HL-60 (cell line): Measurements from ENCODE around the gene KCNQ1.

Source experiments
- DNase-seq, 2 experiments: peaks; one replicate each; pipeline ENCODE4 v3.0.0-alpha.2; 2010 to 2020; ENCODE audit warnings: low read depth in 1 of 2, low spot score in 1 of 2
- H3K27ac ChIP-seq: fragments of 250-450 bp; sonication (Bioruptor Pico); replicated peaks from 2 replicates; pipeline ENCODE4 v1.5.1; 2020; ENCODE audit warnings: mild to moderate bottlenecking, moderate library complexity
- H3K27me3 ChIP-seq: fragments of 250-450 bp; sonication (Bioruptor Pico); 2 replicates; pipeline ENCODE4 v1.5.1; 2021; ENCODE audit warnings: mild to moderate bottlenecking, moderate library complexity; ENCODE audit not compliant: insufficient read depth, poor library complexity, severe bottlenecking
- H3K4me3 ChIP-seq: replicated peaks from 2 replicates; pipeline ENCODE4 v1.5.1; 2011; ENCODE audit warnings: mild to moderate bottlenecking, control low read depth, low read length; ENCODE audit not compliant: insufficient read depth
- GABPA ChIP-seq: IDR thresholded peaks from 2 replicates; pipeline ENCODE4 v1.6.1; 2012; ENCODE audit warnings: low read depth
- POLR2AphosphoS5 ChIP-seq: IDR thresholded peaks from 2 replicates; pipeline ENCODE4 v1.6.1; 2012; ENCODE audit warnings: low read depth
- REST ChIP-seq: IDR thresholded peaks from 2 replicates; pipeline ENCODE4 v1.6.1; 2012; ENCODE audit warnings: low read depth; ENCODE audit not compliant: insufficient replicate concordance
- SPI1 ChIP-seq: IDR thresholded peaks from 2 replicates; pipeline ENCODE4 v1.6.1; 2012; ENCODE audit warnings: low read depth, mild to moderate bottlenecking, borderline replicate concordance
- TF ChIP-seq, protein P1 (sequence below): IDR thresholded peaks from one replicate; pipeline ENCODE4 v1.5.1; 2011; ENCODE audit warnings: low read length, control low read depth, inconsistent platforms; ENCODE audit not compliant: insufficient read depth

KCNQ1 gene

DNA sequence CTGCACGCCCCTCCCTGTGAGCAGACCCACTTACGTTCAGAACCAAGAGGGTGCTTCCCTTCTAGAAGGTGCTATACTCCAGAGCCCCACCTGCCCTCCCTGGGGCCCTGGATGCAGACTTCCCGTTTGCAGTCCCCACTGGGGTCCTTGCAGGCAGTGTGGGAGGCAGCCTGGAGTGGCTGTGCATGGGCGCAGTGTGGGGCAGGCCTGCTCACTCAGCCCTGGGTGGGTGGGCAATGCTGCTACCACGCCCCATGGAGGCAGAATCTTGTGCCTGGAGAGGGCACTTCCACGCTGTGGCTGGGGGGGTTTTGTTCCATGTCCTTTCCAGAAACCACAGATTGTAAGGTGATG lies 138.8 kb downstream of the KCNQ1 start:
- H3K27ac ChIP-seq, result no peak overlapping the region
- no peak for DNase-seq
- no peaks in the 10 kb centered on the region for H3K27me3 ChIP-seq
- H3K4me3 ChIP-seq, result no peak overlapping the region
- TF ChIP-seq, protein P1, sequence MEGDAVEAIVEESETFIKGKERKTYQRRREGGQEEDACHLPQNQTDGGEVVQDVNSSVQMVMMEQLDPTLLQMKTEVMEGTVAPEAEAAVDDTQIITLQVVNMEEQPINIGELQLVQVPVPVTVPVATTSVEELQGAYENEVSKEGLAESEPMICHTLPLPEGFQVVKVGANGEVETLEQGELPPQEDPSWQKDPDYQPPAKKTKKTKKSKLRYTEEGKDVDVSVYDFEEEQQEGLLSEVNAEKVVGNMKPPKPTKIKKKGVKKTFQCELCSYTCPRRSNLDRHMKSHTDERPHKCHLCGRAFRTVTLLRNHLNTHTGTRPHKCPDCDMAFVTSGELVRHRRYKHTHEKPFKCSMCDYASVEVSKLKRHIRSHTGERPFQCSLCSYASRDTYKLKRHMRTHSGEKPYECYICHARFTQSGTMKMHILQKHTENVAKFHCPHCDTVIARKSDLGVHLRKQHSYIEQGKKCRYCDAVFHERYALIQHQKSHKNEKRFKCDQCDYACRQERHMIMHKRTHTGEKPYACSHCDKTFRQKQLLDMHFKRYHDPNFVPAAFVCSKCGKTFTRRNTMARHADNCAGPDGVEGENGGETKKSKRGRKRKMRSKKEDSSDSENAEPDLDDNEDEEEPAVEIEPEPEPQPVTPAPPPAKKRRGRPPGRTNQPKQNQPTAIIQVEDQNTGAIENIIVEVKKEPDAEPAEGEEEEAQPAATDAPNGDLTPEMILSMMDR, result no peak
- TF ChIP-seq SPI1, result no peak
- no peak for TF ChIP-seq POLR2AphosphoS5
- no peak for TF ChIP-seq REST
- no peak for TF ChIP-seq GABPA

DNA sequence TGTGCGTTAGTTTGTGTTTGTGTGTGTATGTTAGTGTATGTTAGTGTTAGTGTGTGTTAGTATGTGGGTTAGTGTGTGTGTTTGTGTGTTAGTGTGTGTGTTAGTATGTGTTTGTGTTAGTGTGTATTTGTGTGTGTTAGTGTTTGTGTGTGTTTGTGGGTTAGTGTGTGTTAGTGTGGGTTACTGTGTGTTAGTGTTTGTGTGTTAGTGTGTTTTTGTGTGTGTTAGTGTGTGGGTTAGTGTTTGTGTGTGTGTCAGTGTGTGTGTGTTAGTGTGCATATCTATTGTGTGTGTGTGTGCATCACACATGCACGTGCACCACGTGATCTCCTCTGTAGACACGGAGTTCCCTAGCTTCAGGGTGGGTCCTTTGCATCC lies 139.6 kb downstream of the KCNQ1 start:
- Histone ChIP-seq H3K27me3 (no peaks in the 10 kb centered on the region), H3K4me3 (no peak overlapping the region), H3K27ac (no peak overlapping the region)
- TF ChIP-seq, protein P1, result no peak
- no peak for TF ChIP-seq SPI1
- TF ChIP-seq GABPA, result no peak
- TF ChIP-seq POLR2AphosphoS5, result no peak
- TF ChIP-seq REST, result no peak
- no peak for DNase-seq

DNA sequence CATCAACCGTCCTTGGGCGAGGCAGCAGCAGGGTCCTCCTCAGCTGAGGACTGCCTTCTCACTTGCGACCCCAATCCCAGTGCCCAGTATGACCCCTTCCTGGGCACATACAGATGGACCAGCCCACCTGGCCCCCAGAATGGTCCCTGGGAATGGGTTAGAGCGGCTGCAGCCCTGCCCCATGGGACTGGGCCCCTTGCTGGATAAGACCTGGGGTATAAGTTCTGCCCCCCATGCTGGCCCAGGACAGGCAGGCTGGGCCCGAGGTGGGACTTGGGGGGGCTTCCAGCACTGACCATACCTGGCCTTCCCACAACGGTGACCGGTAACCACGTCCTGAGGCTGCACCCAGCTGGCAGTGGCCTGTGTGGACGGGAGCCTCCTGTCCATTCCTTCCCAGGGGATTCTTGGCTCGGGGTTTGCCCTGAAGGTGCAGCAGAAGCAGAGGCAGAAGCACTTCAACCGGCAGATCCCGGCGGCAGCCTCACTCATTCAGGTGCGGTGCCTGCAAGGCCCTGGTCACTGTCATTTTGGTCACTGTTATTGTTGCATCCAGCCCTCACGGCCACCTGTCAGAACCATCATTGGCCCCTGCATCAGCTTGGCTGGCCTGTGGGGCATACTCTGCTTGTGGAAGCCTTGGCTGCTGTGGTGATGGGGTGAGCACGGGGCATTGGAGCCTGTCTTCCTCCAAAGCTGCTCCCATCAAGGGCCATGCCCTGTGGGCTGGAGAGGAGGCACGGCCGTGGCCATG lies 140.2 kb downstream of the KCNQ1 start:
- TF ChIP-seq SPI1 (no peak), GABPA (no peak), REST (no peak)
- TF ChIP-seq, protein P1, result no peak
- Histone ChIP-seq H3K27ac (no peak overlapping the region), H3K27me3 (no peaks in the 10 kb centered on the region), H3K4me3 (no peak overlapping the region)
- DNase-seq, result no peak
